Esophagus muscularis mucosa (tissue), 3 donors: ENCODE results near the gene RNF8.

Experiments
- POLR2A ChIP-seq: fragments of 450-650 bp; IDR thresholded peaks from one replicate; pipeline ENCODE4 v1.6.1; 2017; ENCODE audit warnings: antibody characterized with exemption, moderate library complexity, mild to moderate bottlenecking, low read depth
- POLR2AphosphoS5 ChIP-seq, 2 donors: sonication (generic); formaldehyde crosslinking; IDR thresholded peaks; one replicate each; pipeline ENCODE4 v1.6.1; 2017; ENCODE audit warnings: antibody characterized with exemption in 2 of 2
- TF ChIP-seq, protein P1 (sequence below), 3 experiments: fragments of 200-600 bp in 2 of 3; fragments of 450-650 bp in 1 of 3; sonication (generic) in 2 of 3; IDR thresholded peaks; one replicate each; pipeline ENCODE4 v1.5.1; 2017 to 2019; ENCODE audit warnings: antibody characterized with exemption in 3 of 3, mild to moderate bottlenecking in 2 of 3, moderate library complexity in 1 of 3

GRCh38 chr6:37392821-37393220 is 39.0 kb downstream of the RNF8 start:
- TF ChIP-seq POLR2AphosphoS5 (IDR thresholded peaks at IDR 0.05) (no peak), POLR2A (no peak)
- TF ChIP-seq, protein P1, sequence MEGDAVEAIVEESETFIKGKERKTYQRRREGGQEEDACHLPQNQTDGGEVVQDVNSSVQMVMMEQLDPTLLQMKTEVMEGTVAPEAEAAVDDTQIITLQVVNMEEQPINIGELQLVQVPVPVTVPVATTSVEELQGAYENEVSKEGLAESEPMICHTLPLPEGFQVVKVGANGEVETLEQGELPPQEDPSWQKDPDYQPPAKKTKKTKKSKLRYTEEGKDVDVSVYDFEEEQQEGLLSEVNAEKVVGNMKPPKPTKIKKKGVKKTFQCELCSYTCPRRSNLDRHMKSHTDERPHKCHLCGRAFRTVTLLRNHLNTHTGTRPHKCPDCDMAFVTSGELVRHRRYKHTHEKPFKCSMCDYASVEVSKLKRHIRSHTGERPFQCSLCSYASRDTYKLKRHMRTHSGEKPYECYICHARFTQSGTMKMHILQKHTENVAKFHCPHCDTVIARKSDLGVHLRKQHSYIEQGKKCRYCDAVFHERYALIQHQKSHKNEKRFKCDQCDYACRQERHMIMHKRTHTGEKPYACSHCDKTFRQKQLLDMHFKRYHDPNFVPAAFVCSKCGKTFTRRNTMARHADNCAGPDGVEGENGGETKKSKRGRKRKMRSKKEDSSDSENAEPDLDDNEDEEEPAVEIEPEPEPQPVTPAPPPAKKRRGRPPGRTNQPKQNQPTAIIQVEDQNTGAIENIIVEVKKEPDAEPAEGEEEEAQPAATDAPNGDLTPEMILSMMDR (IDR thresholded peaks at IDR 0.05): no peak
